ENCODE data around the gene TMEM254.

TMEM254 gene

GRCh38 chr10:80100861-80101695, 22.6 kb downstream of the TMEM254 start:
- DNase-seq (ENCODE audit: low read depth) = no peak
- H3K4me3 ChIP-seq (ENCODE audit: low read depth, low read length) = no peak overlapping the region

GRCh38 chr10:80104066-80104926, 25.8 kb downstream of the TMEM254 start:
- no peak for TF ChIP-seq CTCF (IDR thresholded peaks at IDR 0.05; ENCODE audit: insufficient read depth, low read depth, low read length, missing control alignments)
- no peak overlapping the region for H3K4me3 ChIP-seq (ENCODE audit: low read depth, low read length)
- peak; percentile 65 for DNase-seq (ENCODE audit: low read depth)

More at GRCh38 chr10:80100861-80101695, 22.6 kb downstream of the TMEM254 start:
- TF ChIP-seq CTCF (IDR thresholded peaks at IDR 0.05; ENCODE audit: insufficient read depth, low read depth, low read length, missing control alignments) = no peak

- TF ChIP-seq CTCF (IDR thresholded peaks at IDR 0.05; ENCODE audit: insufficient read depth, low read depth, low read length, missing control alignments) = no peak
- DNase-seq (ENCODE audit: low read depth) = no peak
- no peak overlapping the region for H3K4me3 ChIP-seq (ENCODE audit: low read depth, low read length)
Observed at GRCh38 chr10:80108576-80109239, 30.2 kb downstream of the TMEM254 start.

- no peak for DNase-seq (ENCODE audit: low read depth)
- H3K4me3 ChIP-seq (ENCODE audit: low read depth, low read length) = no peak overlapping the region
- TF ChIP-seq CTCF (IDR thresholded peaks at IDR 0.05; ENCODE audit: insufficient read depth, low read depth, low read length, missing control alignments) = no peak
Observed at GRCh38 chr10:80110986-80111385, 32.5 kb downstream of the TMEM254 start.

GRCh38 chr10:80118669-80119068, 40.2 kb downstream of the TMEM254 start:
- DNase-seq (ENCODE audit: low read depth) = no peak
- H3K4me3 ChIP-seq (ENCODE audit: low read depth, low read length) = no peak overlapping the region
- TF ChIP-seq CTCF (IDR thresholded peaks at IDR 0.05; ENCODE audit: insufficient read depth, low read depth, low read length, missing control alignments) = no peak

- DNase-seq (ENCODE audit: low read depth) = no peak
- H3K4me3 ChIP-seq (ENCODE audit: low read depth, low read length) = no peak overlapping the region
- TF ChIP-seq CTCF (IDR thresholded peaks at IDR 0.05; ENCODE audit: insufficient read depth, low read depth, low read length, missing control alignments) = no peak
Observed at GRCh38 chr10:80122110-80122710, 43.7 kb downstream of the TMEM254 start.

Measured in GM12865 (cell line).